Measurements from ENCODE around the gene DLG2.
A peak's percentile ranks its signal among the peaks of the same experiment; 100 is the strongest.
"Not testable (repeated sequence)": the region's sequence is repeated elsewhere in the genome, so short reads cannot be mapped to it uniquely, and the experiment has no call there.

Gene DLG2

DNA sequence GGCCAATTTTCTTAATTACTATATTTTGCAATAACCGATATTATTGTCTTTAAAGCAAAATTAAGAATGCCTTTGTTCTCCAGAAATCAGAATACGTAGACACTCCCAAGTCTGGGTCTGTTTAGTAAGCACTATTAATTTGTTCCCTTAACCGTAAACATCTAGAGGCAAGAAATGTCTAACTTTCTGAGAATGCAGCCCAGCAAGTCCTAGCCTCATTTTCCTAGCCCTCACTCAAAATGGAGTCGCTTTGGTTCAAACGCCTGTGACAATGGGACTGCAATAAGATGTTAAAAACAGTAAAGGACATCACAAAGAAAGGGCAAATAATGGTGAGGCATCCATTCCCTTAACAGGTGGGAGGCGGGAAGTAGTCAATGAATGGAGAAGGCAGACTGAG is 280.7 kb downstream of the DLG2 start:
- H3K27me3 ChIP-seq (ENCODE audit: insufficient read depth, poor library complexity, severe bottlenecking) = no peaks in the 10 kb centered on the region
- no peak overlapping the region for H3K27ac ChIP-seq (replicated peaks)
- no peak for DNase-seq (ENCODE audit: low read depth in 1 of 2, low spot score in 1 of 2)
- no peak overlapping the region for H3K4me3 ChIP-seq (replicated peaks; ENCODE audit: insufficient read depth, low read length)
- TF ChIP-seq GABPA (IDR thresholded peaks at IDR 0.05; ENCODE audit: low read depth) = no peak
- TF ChIP-seq, protein P1, sequence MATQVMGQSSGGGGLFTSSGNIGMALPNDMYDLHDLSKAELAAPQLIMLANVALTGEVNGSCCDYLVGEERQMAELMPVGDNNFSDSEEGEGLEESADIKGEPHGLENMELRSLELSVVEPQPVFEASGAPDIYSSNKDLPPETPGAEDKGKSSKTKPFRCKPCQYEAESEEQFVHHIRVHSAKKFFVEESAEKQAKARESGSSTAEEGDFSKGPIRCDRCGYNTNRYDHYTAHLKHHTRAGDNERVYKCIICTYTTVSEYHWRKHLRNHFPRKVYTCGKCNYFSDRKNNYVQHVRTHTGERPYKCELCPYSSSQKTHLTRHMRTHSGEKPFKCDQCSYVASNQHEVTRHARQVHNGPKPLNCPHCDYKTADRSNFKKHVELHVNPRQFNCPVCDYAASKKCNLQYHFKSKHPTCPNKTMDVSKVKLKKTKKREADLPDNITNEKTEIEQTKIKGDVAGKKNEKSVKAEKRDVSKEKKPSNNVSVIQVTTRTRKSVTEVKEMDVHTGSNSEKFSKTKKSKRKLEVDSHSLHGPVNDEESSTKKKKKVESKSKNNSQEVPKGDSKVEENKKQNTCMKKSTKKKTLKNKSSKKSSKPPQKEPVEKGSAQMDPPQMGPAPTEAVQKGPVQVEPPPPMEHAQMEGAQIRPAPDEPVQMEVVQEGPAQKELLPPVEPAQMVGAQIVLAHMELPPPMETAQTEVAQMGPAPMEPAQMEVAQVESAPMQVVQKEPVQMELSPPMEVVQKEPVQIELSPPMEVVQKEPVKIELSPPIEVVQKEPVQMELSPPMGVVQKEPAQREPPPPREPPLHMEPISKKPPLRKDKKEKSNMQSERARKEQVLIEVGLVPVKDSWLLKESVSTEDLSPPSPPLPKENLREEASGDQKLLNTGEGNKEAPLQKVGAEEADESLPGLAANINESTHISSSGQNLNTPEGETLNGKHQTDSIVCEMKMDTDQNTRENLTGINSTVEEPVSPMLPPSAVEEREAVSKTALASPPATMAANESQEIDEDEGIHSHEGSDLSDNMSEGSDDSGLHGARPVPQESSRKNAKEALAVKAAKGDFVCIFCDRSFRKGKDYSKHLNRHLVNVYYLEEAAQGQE (IDR thresholded peaks at IDR 0.05; ENCODE audit: insufficient replicate concordance, low read depth) = no peak
- no peak for TF ChIP-seq POLR2AphosphoS5 (IDR thresholded peaks at IDR 0.05; ENCODE audit: low read depth)
- TF ChIP-seq, protein P2, sequence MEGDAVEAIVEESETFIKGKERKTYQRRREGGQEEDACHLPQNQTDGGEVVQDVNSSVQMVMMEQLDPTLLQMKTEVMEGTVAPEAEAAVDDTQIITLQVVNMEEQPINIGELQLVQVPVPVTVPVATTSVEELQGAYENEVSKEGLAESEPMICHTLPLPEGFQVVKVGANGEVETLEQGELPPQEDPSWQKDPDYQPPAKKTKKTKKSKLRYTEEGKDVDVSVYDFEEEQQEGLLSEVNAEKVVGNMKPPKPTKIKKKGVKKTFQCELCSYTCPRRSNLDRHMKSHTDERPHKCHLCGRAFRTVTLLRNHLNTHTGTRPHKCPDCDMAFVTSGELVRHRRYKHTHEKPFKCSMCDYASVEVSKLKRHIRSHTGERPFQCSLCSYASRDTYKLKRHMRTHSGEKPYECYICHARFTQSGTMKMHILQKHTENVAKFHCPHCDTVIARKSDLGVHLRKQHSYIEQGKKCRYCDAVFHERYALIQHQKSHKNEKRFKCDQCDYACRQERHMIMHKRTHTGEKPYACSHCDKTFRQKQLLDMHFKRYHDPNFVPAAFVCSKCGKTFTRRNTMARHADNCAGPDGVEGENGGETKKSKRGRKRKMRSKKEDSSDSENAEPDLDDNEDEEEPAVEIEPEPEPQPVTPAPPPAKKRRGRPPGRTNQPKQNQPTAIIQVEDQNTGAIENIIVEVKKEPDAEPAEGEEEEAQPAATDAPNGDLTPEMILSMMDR (IDR thresholded peaks at IDR 0.05; ENCODE audit: insufficient read depth, low read length) = no peak
- TF ChIP-seq SPI1 (IDR thresholded peaks at IDR 0.05; ENCODE audit: borderline replicate concordance, low read depth) = no peak

DNA sequence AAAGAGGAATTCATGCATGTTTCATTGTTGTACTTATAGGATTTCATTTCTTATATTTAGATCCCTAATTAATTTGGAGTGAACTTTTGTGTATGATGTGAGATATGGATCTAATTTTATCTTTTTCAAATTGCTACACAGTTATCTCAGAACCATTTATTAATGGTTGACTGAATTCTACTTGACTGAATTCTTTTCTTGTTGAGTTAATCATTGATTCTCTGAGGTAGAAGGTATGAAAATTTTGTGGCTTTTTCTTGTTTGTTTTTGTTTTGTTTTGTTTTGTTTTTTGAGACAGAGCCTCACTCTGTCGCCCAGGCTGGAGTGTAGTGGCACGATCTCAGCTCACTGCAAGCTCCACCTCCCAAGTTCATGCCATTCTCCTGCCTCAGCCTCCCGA is 286.3 kb downstream of the DLG2 start:
- H3K27me3 ChIP-seq (ENCODE audit: insufficient read depth, poor library complexity, severe bottlenecking); H3K27ac ChIP-seq (replicated peaks); DNase-seq (ENCODE audit: low read depth in 1 of 2, low spot score in 1 of 2); H3K4me3 ChIP-seq (replicated peaks; ENCODE audit: insufficient read depth, low read length): not testable (repeated sequence)

DNA sequence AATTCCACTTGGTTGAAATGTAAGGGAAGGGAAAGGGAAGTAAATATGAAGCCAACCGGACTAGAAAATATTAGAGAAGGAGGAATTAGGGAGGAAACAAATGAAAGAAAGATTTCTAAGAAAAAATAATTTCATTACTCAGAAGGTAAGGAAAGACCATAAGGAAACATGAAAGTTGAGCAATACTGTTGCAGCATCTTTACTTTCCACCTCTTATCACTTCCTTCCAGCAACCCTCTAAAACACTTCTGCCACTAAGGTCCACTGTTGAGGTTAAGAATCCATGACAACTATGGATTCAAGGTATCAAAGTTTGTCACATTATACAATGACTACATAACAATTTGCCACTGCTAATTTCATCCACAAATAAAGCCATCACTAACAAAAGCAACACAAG is 308.6 kb downstream of the DLG2 start:
- Histone ChIP-seq H3K27ac (replicated peaks) (peak overlapping the region; percentile 86), H3K27me3 (ENCODE audit: insufficient read depth, poor library complexity, severe bottlenecking) (no peaks in the 10 kb centered on the region), H3K4me3 (replicated peaks; ENCODE audit: insufficient read depth, low read length) (no peak overlapping the region)
- peak; percentile 58 to 75 for DNase-seq (ENCODE audit: low read depth in 1 of 2, low spot score in 1 of 2)
- TF ChIP-seq, protein P1 (IDR thresholded peaks at IDR 0.05; ENCODE audit: insufficient replicate concordance, low read depth) = no peak
- TF ChIP-seq GABPA (IDR thresholded peaks at IDR 0.05; ENCODE audit: low read depth) (no peak), POLR2AphosphoS5 (IDR thresholded peaks at IDR 0.05; ENCODE audit: low read depth) (peak; percentile 39; the same call in 1 of the 2 replicates), SPI1 (IDR thresholded peaks at IDR 0.05; ENCODE audit: borderline replicate concordance, low read depth) (peak; percentile 64; the same call in 1 of the 2 replicates)
- TF ChIP-seq, protein P2 (IDR thresholded peaks at IDR 0.05; ENCODE audit: insufficient read depth, low read length) = no peak

DNA sequence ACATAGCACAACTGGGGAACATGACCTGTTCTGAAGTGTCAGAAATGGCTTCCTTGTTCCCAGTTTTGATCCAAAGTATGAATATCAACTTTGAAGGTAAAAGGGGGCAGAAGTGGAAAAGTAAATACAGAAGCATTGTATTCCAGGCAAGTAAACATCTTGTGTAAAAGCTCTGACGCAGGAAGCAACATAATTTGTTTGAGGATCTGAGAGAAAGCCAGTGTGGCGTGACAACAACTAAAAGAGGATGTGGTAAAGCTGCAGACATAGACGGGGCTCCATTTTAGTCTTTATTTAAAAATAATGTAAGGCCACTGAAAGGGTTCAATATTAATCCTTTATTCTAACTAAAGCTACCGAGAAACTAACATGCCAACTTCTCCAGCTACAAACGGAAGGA is 310.2 kb downstream of the DLG2 start:
- Histone ChIP-seq H3K4me3 (replicated peaks; ENCODE audit: insufficient read depth, low read length) (no peak overlapping the region), H3K27me3 (ENCODE audit: insufficient read depth, poor library complexity, severe bottlenecking) (no peaks in the 10 kb centered on the region), H3K27ac (replicated peaks) (peak overlapping the region; percentile 86)
- TF ChIP-seq SPI1 (IDR thresholded peaks at IDR 0.05; ENCODE audit: borderline replicate concordance, low read depth) = peak; percentile 95
- TF ChIP-seq, protein P1 (IDR thresholded peaks at IDR 0.05; ENCODE audit: insufficient replicate concordance, low read depth) = no peak
- peak; percentile 31; the same call in 1 of the 2 replicates for TF ChIP-seq GABPA (IDR thresholded peaks at IDR 0.05; ENCODE audit: low read depth)
- DNase-seq (ENCODE audit: low read depth in 1 of 2, low spot score in 1 of 2) = peak; percentile 41 to 79
